ENCODE data around the gene CATSPER1.

DNA sequence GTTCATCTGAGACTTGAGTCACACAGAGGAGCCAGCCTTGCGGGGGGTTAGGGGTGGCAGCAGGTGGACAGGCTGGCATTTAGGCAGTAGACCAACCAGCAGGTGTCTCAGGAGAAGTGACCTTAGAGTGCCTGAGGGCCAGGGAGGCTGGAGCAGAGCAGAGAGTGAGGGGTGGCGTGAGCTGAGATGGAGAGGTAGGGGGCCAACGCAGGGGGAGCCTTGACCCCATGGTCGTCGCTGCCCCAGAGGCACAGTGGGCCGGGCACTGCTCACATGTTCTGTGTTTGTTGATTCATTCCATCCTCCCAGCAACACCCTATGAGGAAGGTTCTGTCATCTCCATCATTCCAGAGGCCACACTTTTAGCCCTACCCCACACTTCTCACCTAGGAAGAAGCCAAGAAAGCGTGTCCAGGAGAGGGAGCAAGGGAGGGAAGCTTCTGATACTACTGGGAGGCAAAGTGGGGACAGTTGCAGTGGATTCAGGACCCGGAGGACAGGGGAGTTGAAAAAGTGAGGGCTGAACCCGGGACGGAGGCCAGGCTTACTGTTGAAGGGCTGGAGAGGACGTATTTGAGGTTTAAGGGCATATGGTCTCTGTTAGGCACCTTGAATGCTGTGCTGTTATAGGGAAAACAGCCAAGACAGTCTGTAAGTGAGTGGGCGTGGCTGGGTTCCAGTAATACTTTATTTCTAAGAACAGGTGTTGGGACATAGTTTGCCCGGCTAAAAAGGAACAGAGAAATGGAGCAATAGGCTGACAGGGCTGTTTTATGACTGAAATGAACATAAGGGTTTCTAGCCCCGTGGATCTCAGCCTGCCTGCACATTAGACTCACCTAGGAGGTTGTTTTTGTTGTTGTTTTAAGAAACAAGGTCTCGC is 57.4 kb downstream of the CATSPER1 start:
- no peak for TF ChIP-seq NRF1 (IDR thresholded peaks at IDR 0.05; ENCODE audit: low read depth, low read length)
- TF ChIP-seq POLR2A (IDR thresholded peaks at IDR 0.05; ENCODE audit: control extremely low read depth in 1 of 2, low read depth in 2 of 2, low read length in 2 of 2) = no peak
- TF ChIP-seq POLR2AphosphoS5 (IDR thresholded peaks at IDR 0.05; ENCODE audit: low read depth, low read length) = no peak
- TF ChIP-seq BRCA1 (IDR thresholded peaks at IDR 0.05; ENCODE audit: low read depth, low read length) = no peak
- TF ChIP-seq, protein P1, sequence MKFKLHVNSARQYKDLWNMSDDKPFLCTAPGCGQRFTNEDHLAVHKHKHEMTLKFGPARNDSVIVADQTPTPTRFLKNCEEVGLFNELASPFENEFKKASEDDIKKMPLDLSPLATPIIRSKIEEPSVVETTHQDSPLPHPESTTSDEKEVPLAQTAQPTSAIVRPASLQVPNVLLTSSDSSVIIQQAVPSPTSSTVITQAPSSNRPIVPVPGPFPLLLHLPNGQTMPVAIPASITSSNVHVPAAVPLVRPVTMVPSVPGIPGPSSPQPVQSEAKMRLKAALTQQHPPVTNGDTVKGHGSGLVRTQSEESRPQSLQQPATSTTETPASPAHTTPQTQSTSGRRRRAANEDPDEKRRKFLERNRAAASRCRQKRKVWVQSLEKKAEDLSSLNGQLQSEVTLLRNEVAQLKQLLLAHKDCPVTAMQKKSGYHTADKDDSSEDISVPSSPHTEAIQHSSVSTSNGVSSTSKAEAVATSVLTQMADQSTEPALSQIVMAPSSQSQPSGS (IDR thresholded peaks at IDR 0.05; ENCODE audit: low read length) = no peak
